Measurements from ENCODE around the gene RBM44. TPM values are rescaled to one million over a fixed set of nuclear protein-coding genes. Genes with fewer than 3 reads are reported as not detected.

The RBM44 gene
- total RNA-seq, 1 donor from 2014 or later, result 0.69 TPM

- Mint-ChIP-seq H3K27me3 (ENCODE audit: low read depth) (peaks cover 47% of the 10 kb centered on the region), H3K36me3 (no peaks in the 10 kb centered on the region), H3K4me1 (peaks cover 44% of the 10 kb centered on the region), H3K27ac (no peak overlapping the region), H3K9me3 (no peaks in the 10 kb centered on the region), H3K4me3 (no peak overlapping the region)
- no peak for DNase-seq (ENCODE audit: low spot score in 2 of 2, unreplicated experiment in 2 of 2)
- no peak for TF ChIP-seq CTCF (IDR thresholded peaks at IDR 0.05; ENCODE audit: unreplicated experiment)
Measured at GRCh38 chr2:237862528-237862895, 63.9 kb downstream of the RBM44 start.

- TF ChIP-seq CTCF (IDR thresholded peaks at IDR 0.05; ENCODE audit: unreplicated experiment), result no peak
- no peaks in the 10 kb centered on the region for H3K36me3 Mint-ChIP-seq
- peaks cover 44% of the 10 kb centered on the region for H3K27me3 Mint-ChIP-seq (ENCODE audit: low read depth)
- no peaks in the 10 kb centered on the region for H3K9me3 Mint-ChIP-seq
- peaks cover 44% of the 10 kb centered on the region for H3K4me1 Mint-ChIP-seq
- H3K4me3 Mint-ChIP-seq, result no peak overlapping the region
- no peak for DNase-seq (ENCODE audit: low spot score in 2 of 2, unreplicated experiment in 2 of 2)
- no peak overlapping the region for H3K27ac Mint-ChIP-seq
Measured at GRCh38 chr2:237863102-237863511, 64.5 kb downstream of the RBM44 start.

GRCh38 chr2:237863689-237864443 lies 65.3 kb downstream of the RBM44 start:
- Mint-ChIP-seq H3K4me1 (peaks cover 39% of the 10 kb centered on the region), H3K27ac (no peak overlapping the region), H3K27me3 (ENCODE audit: low read depth) (peaks cover 36% of the 10 kb centered on the region), H3K36me3 (no peaks in the 10 kb centered on the region), H3K9me3 (no peaks in the 10 kb centered on the region), H3K4me3 (no peak overlapping the region)
- no peak for DNase-seq (ENCODE audit: low spot score in 2 of 2, unreplicated experiment in 2 of 2)
- no peak for TF ChIP-seq CTCF (IDR thresholded peaks at IDR 0.05; ENCODE audit: unreplicated experiment)

GRCh38 chr2:237864444-237864931 lies 65.9 kb downstream of the RBM44 start:
- Mint-ChIP-seq H3K9me3 (no peaks in the 10 kb centered on the region), H3K27ac (peak overlapping the region; percentile 51), H3K4me1 (peaks cover 36% of the 10 kb centered on the region), H3K4me3 (no peak overlapping the region), H3K27me3 (ENCODE audit: low read depth) (peaks cover 33% of the 10 kb centered on the region), H3K36me3 (no peaks in the 10 kb centered on the region)
- no peak for DNase-seq (ENCODE audit: low spot score in 2 of 2, unreplicated experiment in 2 of 2)
- TF ChIP-seq CTCF (IDR thresholded peaks at IDR 0.05; ENCODE audit: unreplicated experiment), result no peak

GRCh38 chr2:237864940-237865622 lies 66.5 kb downstream of the RBM44 start:
- Mint-ChIP-seq H3K4me1 (peaks cover 33% of the 10 kb centered on the region), H3K27me3 (ENCODE audit: low read depth) (peaks cover 28% of the 10 kb centered on the region), H3K27ac (peak overlapping the region; percentile 74), H3K4me3 (no peak overlapping the region), H3K36me3 (no peaks in the 10 kb centered on the region), H3K9me3 (no peaks in the 10 kb centered on the region)
- DNase-seq (ENCODE audit: low spot score in 2 of 2, unreplicated experiment in 2 of 2), result no peak
- no peak for TF ChIP-seq CTCF (IDR thresholded peaks at IDR 0.05; ENCODE audit: unreplicated experiment)
